Epithelial cell of esophagus (primary cell): Measurements from ENCODE around the gene CBLN1.

Experiments used
- DNase-seq: peaks from one replicate; pipeline ENCODE4 v3.0.0; 2010; ENCODE audit warnings: low read depth
- H3K4me3 ChIP-seq: 2 replicates; pipeline ENCODE4 v1.5.1; 2011; ENCODE audit warnings: mild to moderate bottlenecking, low read length, control low read depth
- CTCF ChIP-seq: IDR thresholded peaks from 2 replicates; pipeline ENCODE4 v1.5.1; 2011; ENCODE audit warnings: low read depth, mild to moderate bottlenecking, low read length, control low read depth, inconsistent platforms; ENCODE audit not compliant: insufficient read depth; ENCODE audit errors: missing control alignments

The CBLN1 gene

GRCh38 chr16:49311823-49312222, 30.2 kb upstream of the CBLN1 start:
- H3K4me3 ChIP-seq: no peak overlapping the region
- DNase-seq: no peak

GRCh38 chr16:49307176-49307575, 25.5 kb upstream of the CBLN1 start:
- H3K4me3 ChIP-seq: no peak overlapping the region
- DNase-seq: no peak
- no peak for TF ChIP-seq CTCF

More at GRCh38 chr16:49311823-49312222, 30.2 kb upstream of the CBLN1 start:
- no peak for TF ChIP-seq CTCF

- DNase-seq: no peak
- no peak for TF ChIP-seq CTCF
- no peak overlapping the region for H3K4me3 ChIP-seq
These were observed 23.8 kb upstream of the CBLN1 start for GRCh38 chr16:49305406-49305805.

- no peak overlapping the region for H3K4me3 ChIP-seq
- no peak for TF ChIP-seq CTCF
- DNase-seq: no peak
These were observed 10.8 kb upstream of the CBLN1 start for GRCh38 chr16:49292413-49292812.

GRCh38 chr16:49287572-49287971, 5.9 kb upstream of the CBLN1 start:
- TF ChIP-seq CTCF: no peak
- no peak for DNase-seq
- H3K4me3 ChIP-seq: no peak overlapping the region

GRCh38 chr16:49284962-49285361, 3.3 kb upstream of the CBLN1 start:
- no peak overlapping the region for H3K4me3 ChIP-seq
- TF ChIP-seq CTCF: no peak
- DNase-seq: no peak

- H3K4me3 ChIP-seq: no peak overlapping the region
- no peak for TF ChIP-seq CTCF
- DNase-seq: no peak
These were observed 1.9 kb upstream of the CBLN1 start for GRCh38 chr16:49283376-49284049.
